ENCODE data around the gene PXMP4. TPM values are rescaled to one million over a fixed set of nuclear protein-coding genes. Genes with fewer than 3 reads are reported as not detected.

PXMP4 gene
- total RNA-seq, 1 donor from 2014 or later: 5.4 TPM

DNA sequence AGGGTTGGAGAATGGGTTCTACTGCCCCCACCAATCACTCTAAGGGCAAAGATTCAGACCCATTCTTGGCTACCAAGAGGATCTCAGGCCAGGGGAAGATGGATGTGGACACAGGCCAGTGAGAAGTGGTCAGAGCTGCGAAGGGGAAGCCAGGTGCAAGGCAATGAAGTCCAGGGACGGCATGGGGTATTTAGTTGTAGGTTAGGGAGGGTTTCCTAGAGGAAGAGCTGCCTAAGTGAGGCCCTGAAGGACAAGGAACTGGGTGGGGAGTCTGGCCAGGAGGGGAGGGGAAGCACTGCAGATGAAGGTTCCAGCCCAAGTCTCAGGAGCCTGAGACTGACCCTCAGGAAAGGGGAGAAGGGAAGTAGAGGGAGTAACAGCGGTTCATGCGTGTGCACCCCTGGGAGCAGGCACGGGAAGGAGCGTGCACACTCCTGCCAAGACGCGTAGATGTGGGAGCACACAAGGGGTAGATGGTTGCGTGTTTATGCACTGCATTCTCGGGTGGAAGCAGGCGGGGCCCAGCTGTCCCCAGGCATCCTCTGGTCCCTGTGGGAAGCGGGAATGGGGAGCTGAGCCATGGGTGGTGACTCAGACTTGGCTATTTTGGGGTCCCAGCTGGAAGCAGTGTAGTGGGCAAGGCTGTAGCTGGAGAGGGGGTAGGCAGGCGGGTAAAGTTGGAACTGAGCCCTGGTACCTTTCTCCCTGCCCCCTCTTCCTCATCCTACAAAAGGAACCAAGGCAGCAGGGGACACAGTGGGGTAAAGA lies 50.1 kb downstream of the PXMP4 start:
- H3K36me3 Mint-ChIP-seq (ENCODE audit: low read depth): peaks cover 13% of the 10 kb centered on the region
- peak overlapping the region; percentile 18 for H3K4me3 Mint-ChIP-seq
- peaks cover 41% of the 10 kb centered on the region for H3K4me1 Mint-ChIP-seq
- peak overlapping the region; percentile 1 for H3K27ac Mint-ChIP-seq
- no peaks in the 10 kb centered on the region for H3K9me3 Mint-ChIP-seq
- no peak for DNase-seq
- intact Hi-C loops (cut with micrococcal nuclease): loop anchor here (5.0 kb wide), 1 partner anchor 228 kb away; the partner anchor contains the start of gene SNTA1
- no peaks in the 10 kb centered on the region for H3K27me3 Mint-ChIP-seq

DNA sequence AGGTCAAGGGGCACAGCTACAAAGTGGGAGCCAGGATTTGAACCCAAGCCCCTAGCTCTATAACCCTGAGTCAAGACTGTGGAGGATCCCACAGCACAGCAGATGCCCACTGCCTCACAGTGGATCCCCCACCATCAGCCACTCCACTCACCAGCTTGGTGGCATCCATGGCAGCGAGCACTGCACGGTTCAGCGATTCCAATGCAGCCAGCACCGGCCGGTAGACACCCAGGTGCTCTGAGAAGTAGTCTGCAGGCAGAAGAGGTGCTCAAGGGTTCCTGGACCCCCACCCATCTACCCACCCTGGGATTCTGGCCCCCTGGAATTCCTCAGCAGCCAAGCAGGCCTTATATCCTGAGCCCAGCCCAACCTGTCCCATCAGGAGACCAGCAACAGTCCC lies 50.9 kb downstream of the PXMP4 start:
- no peak overlapping the region for H3K27ac Mint-ChIP-seq
- H3K36me3 Mint-ChIP-seq (ENCODE audit: low read depth): peaks cover 11% of the 10 kb centered on the region
- intact Hi-C loops (cut with micrococcal nuclease): loop anchor here (5.0 kb wide), 1 partner anchor 227 kb away; the partner anchor contains the start of gene SNTA1
- H3K4me3 Mint-ChIP-seq: peak overlapping the region; percentile 83
- H3K9me3 Mint-ChIP-seq: no peaks in the 10 kb centered on the region
- H3K27me3 Mint-ChIP-seq: no peaks in the 10 kb centered on the region
- DNase-seq: no peak
- peaks cover 46% of the 10 kb centered on the region for H3K4me1 Mint-ChIP-seq

DNA sequence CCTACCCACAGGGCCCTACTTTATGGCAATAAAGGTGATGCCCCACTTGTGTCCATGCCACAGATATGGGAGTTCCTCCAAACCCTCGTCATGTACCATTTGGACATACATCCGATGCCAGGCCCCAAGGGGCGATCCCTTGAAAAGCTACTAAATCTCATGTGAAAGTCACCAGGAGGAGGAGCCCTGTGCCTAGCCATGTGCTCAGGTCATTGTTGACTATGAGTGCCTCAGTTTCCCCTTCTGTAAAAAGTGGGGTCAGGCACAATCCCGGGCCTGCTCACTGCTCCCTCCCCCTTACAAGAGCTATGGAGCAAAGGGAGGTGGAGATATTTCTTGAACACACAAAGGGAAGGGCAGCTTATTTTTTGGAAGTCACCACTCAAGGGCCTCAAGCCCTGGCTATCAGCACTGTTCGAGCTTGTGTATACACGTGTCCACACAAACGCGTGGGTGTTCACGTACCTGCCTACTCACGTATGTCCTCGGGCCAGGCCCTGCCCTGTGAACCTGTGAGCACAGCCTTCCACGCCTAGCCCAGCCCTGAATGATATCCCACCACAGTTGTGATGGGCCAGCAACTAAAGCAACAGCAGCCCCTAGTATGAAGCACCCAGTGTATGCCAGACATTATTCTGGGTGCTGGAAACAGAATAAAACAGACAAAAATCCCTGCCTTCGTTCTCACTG lies 51.5 kb downstream of the PXMP4 start:
- H3K9me3 Mint-ChIP-seq: no peaks in the 10 kb centered on the region
- H3K27ac Mint-ChIP-seq: peak overlapping the region; percentile 87
- peaks cover 11% of the 10 kb centered on the region for H3K36me3 Mint-ChIP-seq (ENCODE audit: low read depth)
- no peaks in the 10 kb centered on the region for H3K27me3 Mint-ChIP-seq
- peak overlapping the region; percentile 83 for H3K4me3 Mint-ChIP-seq
- intact Hi-C loops (cut with micrococcal nuclease): loop anchor here (5.0 kb wide), 1 partner anchor 226 kb away; the partner anchor contains the start of gene SNTA1
- DNase-seq: no peak
- peaks cover 46% of the 10 kb centered on the region for H3K4me1 Mint-ChIP-seq

DNA sequence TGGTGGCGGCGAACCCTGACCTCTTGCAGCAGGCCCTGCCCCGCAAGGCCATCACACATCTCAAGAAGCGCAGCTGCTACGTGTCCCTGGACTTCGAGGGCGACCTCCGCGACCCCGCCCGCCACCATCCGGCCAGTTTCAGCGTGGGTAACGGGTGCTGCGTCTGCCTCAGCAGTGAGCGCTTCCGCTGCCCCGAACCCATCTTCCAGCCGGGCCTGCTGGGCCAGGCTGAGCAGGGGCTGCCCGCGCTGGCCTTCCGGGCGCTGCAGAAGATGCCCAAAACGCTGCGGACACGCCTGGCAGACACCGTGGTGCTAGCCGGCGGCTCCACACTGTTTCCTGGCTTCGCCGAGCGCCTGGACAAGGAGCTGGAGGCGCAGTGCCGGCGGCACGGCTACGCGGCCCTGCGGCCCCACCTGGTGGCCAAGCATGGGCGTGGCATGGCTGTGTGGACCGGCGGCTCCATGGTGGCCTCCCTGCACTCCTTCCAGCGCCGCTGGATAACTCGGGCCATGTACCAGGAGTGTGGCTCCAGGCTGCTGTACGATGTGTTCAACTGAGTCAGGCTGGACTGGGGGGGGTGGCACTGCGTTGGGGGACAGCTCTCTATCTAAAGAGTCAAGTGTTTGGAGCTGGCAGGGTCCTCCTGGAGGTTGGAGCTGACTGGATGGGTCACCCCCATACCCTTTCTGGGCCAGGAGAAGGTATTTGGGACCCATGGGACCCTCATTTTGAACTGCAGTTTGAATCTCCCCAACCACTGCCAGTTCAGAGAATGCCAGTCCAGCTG lies 52.2 kb downstream of the PXMP4 start:
- Mint-ChIP-seq H3K9me3 (no peaks in the 10 kb centered on the region), H3K27ac (peak overlapping the region; percentile 87), H3K27me3 (no peaks in the 10 kb centered on the region), H3K4me3 (peak overlapping the region; percentile 83), H3K4me1 (peaks cover 41% of the 10 kb centered on the region), H3K36me3 (ENCODE audit: low read depth) (peaks cover 11% of the 10 kb centered on the region)
- intact Hi-C loops (cut with micrococcal nuclease): loop anchor here (5.0 kb wide), 1 partner anchor 226 kb away; the partner anchor contains the start of gene SNTA1
- DNase-seq: peak; percentile 94

GRCh38 chr20:33667245-33667675 lies 52.9 kb downstream of the PXMP4 start:
- no peaks in the 10 kb centered on the region for H3K9me3 Mint-ChIP-seq
- peak overlapping the region; percentile 83 for H3K4me3 Mint-ChIP-seq
- H3K4me1 Mint-ChIP-seq: peaks cover 41% of the 10 kb centered on the region
- H3K36me3 Mint-ChIP-seq (ENCODE audit: low read depth): peaks cover 11% of the 10 kb centered on the region
- peak; percentile 81 for DNase-seq
- peak overlapping the region; percentile 87 for H3K27ac Mint-ChIP-seq
- intact Hi-C loops (cut with micrococcal nuclease): loop anchor here (5.0 kb wide), 1 partner anchor 225 kb away; the partner anchor contains the start of gene SNTA1
- H3K27me3 Mint-ChIP-seq: no peaks in the 10 kb centered on the region

DNA sequence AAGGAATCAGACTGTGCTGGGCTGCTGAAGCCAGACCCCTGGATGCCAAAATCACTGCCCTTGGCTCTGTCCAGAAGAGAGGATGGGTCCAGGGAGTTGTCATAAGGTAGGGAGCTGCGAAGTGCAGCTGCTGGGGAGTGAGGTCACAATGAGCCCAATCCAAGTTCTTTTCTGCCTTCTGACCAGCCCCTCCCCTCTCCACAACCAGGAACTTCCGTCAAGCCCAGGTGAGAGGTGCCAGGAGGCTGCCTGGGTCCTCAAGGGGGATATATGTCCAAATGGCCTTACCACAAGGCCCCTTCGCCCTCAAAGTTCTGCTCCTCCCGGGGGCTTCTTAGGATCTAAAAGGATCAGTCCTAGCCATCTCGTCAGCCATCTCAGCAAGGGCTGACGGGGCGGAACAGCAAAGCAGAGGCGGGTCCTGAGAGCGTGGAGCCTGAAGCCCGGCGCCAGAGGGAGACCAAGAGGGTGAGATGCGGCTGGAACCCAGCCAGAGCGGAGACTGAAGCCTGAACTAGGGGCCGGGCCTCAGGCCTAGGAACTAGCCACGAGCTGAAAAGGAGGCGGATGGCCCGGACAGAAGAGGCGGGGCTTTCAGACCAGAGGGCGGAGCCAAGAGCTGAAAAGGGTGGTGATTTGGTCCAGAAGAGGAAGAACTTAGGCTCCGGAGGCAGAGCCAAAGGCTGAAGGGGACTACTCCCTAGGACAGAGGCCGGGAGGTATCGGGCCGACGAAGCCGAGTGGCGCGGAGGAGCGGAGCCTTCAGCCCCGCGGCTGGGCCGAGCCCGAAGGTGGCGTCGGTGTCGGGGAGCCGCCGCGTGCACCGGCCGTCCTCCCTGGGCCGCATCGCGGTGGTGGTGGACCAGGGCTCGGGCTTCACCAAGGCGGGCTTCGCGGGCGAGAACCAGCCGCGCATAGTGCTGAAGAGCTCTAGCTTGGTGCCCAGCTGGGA lies 53.5 kb downstream of the PXMP4 start, which contains the start of gene ACTL10:
Gene ACTL10, plus strand, starts transcription at position 651 of the 952 bp plus-strand sequence. CDS start 555 bp downstream, outside the sequence.
- DNase-seq: peak; percentile 96
- Mint-ChIP-seq H3K27ac (peak within 1 kb of the TSS; percentile 98), H3K4me3 (peak within 1 kb of the TSS; percentile 96), H3K36me3 (ENCODE audit: low read depth) (peaks cover 11% of the 10 kb centered on the region), H3K4me1 (peaks cover 36% of the 10 kb centered on the region), H3K27me3 (no peaks in the 10 kb centered on the region), H3K9me3 (no peaks in the 10 kb centered on the region)
- intact Hi-C loops (cut with micrococcal nuclease): loop anchor here (1.0 to 5.0 kb wide), 3 partner anchors 177 to 224 kb away; partner anchors contain the start of gene SNTA1

GRCh38 chr20:33664762-33665144 lies 55.4 kb downstream of the PXMP4 start:
- Mint-ChIP-seq H3K4me1 (peaks cover 36% of the 10 kb centered on the region), H3K4me3 (peak overlapping the region; percentile 87), H3K9me3 (no peaks in the 10 kb centered on the region), H3K27me3 (no peaks in the 10 kb centered on the region), H3K27ac (peak overlapping the region; percentile 89), H3K36me3 (ENCODE audit: low read depth) (peaks cover 5% of the 10 kb centered on the region)
- intact Hi-C loops (cut with micrococcal nuclease): loop anchor here (5.0 kb wide), 1 partner anchor 222 kb away; the partner anchor contains the start of gene SNTA1
- DNase-seq: peak; percentile 71

- peaks cover 5% of the 10 kb centered on the region for H3K36me3 Mint-ChIP-seq (ENCODE audit: low read depth)
- intact Hi-C loops (cut with micrococcal nuclease): no loop called here
- no peaks in the 10 kb centered on the region for H3K27me3 Mint-ChIP-seq
- DNase-seq: no peak
- H3K4me1 Mint-ChIP-seq: peaks cover 35% of the 10 kb centered on the region
- H3K9me3 Mint-ChIP-seq: no peaks in the 10 kb centered on the region
- H3K27ac Mint-ChIP-seq: peak overlapping the region; percentile 89
- H3K4me3 Mint-ChIP-seq: peak overlapping the region; percentile 87
Measured at GRCh38 chr20:33664085-33664761, 55.9 kb downstream of the PXMP4 start.

GRCh38 chr20:33663161-33664084 lies 56.7 kb downstream of the PXMP4 start:
- Mint-ChIP-seq H3K27ac (peak overlapping the region; percentile 89), H3K9me3 (no peaks in the 10 kb centered on the region), H3K36me3 (ENCODE audit: low read depth) (peaks cover 1% of the 10 kb centered on the region), H3K4me1 (peaks cover 31% of the 10 kb centered on the region), H3K4me3 (peak overlapping the region; percentile 87), H3K27me3 (no peaks in the 10 kb centered on the region)
- intact Hi-C loops (cut with micrococcal nuclease): loop anchor here (1.0 to 2.0 kb wide), 3 partner anchors 11 to 67 kb away; partner anchors contain the start of genes E2F1 and ZNF341
- DNase-seq: peak; percentile 97

GRCh38 chr20:33662172-33662571 lies 57.9 kb downstream of the PXMP4 start, which contains the start of gene C20orf144:
Gene C20orf144 (plus strand): TSS chr20:33662327. CDS start chr20:33662346, 19 bp downstream.
- H3K36me3 Mint-ChIP-seq (ENCODE audit: low read depth): no peaks in the 10 kb centered on the region
- DNase-seq: no peak
- no peaks in the 10 kb centered on the region for H3K9me3 Mint-ChIP-seq
- H3K27ac Mint-ChIP-seq: peak within 1 kb of the TSS; percentile 86
- intact Hi-C loops (cut with micrococcal nuclease): loop anchor here (2.0 kb wide), 2 partner anchors 25 to 69 kb away; partner anchors contain the start of genes E2F1 and ZNF341
- no peaks in the 10 kb centered on the region for H3K27me3 Mint-ChIP-seq
- H3K4me1 Mint-ChIP-seq: peaks cover 27% of the 10 kb centered on the region
- peak within 1 kb of the TSS; percentile 87 for H3K4me3 Mint-ChIP-seq

DNA sequence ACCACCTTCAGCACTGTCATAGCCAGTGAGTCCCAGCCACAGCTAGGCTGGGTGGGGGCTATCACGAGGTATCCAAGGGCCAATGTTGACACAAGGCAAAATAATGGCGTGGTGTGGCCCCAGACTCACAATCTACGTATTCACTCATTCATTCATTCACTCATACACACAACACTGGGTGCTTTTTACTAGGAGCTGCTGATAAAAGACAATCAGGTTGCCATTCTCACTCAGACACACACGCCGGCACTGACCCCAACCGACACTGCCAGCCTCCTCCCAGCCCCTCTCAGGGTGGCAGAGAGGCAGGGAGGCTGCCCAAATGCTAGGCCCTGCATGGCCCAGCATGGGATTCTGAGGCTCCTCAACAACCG lies 59.4 kb downstream of the PXMP4 start:
- H3K9me3 Mint-ChIP-seq: no peaks in the 10 kb centered on the region
- no peaks in the 10 kb centered on the region for H3K36me3 Mint-ChIP-seq (ENCODE audit: low read depth)
- H3K4me3 Mint-ChIP-seq: no peak overlapping the region
- intact Hi-C loops (cut with micrococcal nuclease): no loop called here
- no peaks in the 10 kb centered on the region for H3K27me3 Mint-ChIP-seq
- peaks cover 22% of the 10 kb centered on the region for H3K4me1 Mint-ChIP-seq
- H3K27ac Mint-ChIP-seq: no peak overlapping the region
- DNase-seq: no peak
